Measurements from ENCODE around the gene ARHGEF4. TPM values are rescaled to one million over a fixed set of nuclear protein-coding genes. Genes with fewer than 3 reads are reported as not detected.

Gene ARHGEF4
- total RNA-seq, 1 experiment from 2014 or later = 12.6 TPM

- no CpG with 5 or more reads among the region's 1 CpG for WGBS (ENCODE audit: extremely low coverage, insufficient read length, low lambda C conversion rate)
These were observed 118.2 kb downstream of the ARHGEF4 start for GRCh38 chr2:130954873-130955272.

More at GRCh38 chr2:130954873-130955272, 118.2 kb downstream of the ARHGEF4 start:
- H2BK15ac ChIP-seq (ENCODE audit: low read depth, low read length) = no peak overlapping the region
- no peaks in the 10 kb centered on the region for H3K23me2 ChIP-seq (ENCODE audit: insufficient read length, low read depth, low read length, poor library complexity, severe bottlenecking)
- H2AK5ac ChIP-seq (ENCODE audit: insufficient read length, low read length) = no peak overlapping the region
- H2BK5ac ChIP-seq (ENCODE audit: insufficient read length, low read length) = no peak overlapping the region
- no peak overlapping the region for H3K23ac ChIP-seq (ENCODE audit: insufficient read length, low read depth, low read length)
- no peaks in the 10 kb centered on the region for H3K79me1 ChIP-seq (ENCODE audit: insufficient read depth, low read depth, low read length, poor library complexity, severe bottlenecking)
- H2AFZ ChIP-seq (ENCODE audit: low read length) = no peak overlapping the region
- no peak for DNase-seq
- no peak for TF ChIP-seq CTCF (conservative IDR thresholded peaks at IDR 0.05)
- Mint-ChIP-seq H3K4me3 (no peak overlapping the region), H3K27me3 (ENCODE audit: low read depth) (no peaks in the 10 kb centered on the region; the same call in none of the 2 replicates), H3K36me3 (ENCODE audit: insufficient read depth in 1 of 3, low read depth in 3 of 3) (peaks cover 0 to 6% (median 0%) of the 10 kb centered on the region in 3 experiments; a peak in 1 of 7 replicates), H3K27ac (no peak overlapping the region), H3K4me1 (peaks cover 0 to 5% of the 10 kb centered on the region in 2 experiments; a peak in 1 of 4 replicates), H3K9me3 (peaks cover 11 to 16% of the 10 kb centered on the region in 2 experiments; a peak in 4 of 5 replicates)
- no peak overlapping the region for H4K5ac ChIP-seq (ENCODE audit: insufficient read length, low read depth, low read length)
- H3K14ac ChIP-seq (ENCODE audit: insufficient read depth, low read length) = no peak overlapping the region
- no peak overlapping the region for H3K56ac ChIP-seq (ENCODE audit: insufficient read length, low read depth, low read length)
- H2BK120ac ChIP-seq (ENCODE audit: low read depth, low read length, poor library complexity, severe bottlenecking) = no peak overlapping the region
- no peak overlapping the region for H3K9ac ChIP-seq (ENCODE audit: extremely low read depth, insufficient read length, low read length)
- H4K20me1 ChIP-seq (ENCODE audit: control insufficient read depth, insufficient read depth, insufficient read length) = no peaks in the 10 kb centered on the region
- no peaks in the 10 kb centered on the region for H3K27me3 ChIP-seq (ENCODE audit: insufficient read depth, low read length)
- H3K9me3 ChIP-seq (ENCODE audit: control insufficient read depth, low read depth, low read length) = no peaks in the 10 kb centered on the region
- H3K4me2 ChIP-seq (ENCODE audit: insufficient read depth, insufficient read length, low read length) = no peak overlapping the region
- no peaks in the 10 kb centered on the region for H3K79me2 ChIP-seq (ENCODE audit: insufficient read depth, low read length)
- H2BK20ac ChIP-seq (ENCODE audit: low read depth, low read length, poor library complexity, severe bottlenecking) = no peak overlapping the region
- H3T11ph ChIP-seq (ENCODE audit: low read length) = no peak overlapping the region
- no peak overlapping the region for H4K8ac ChIP-seq (replicated peaks; ENCODE audit: insufficient read length, low read depth, low read length)
- H3K4ac ChIP-seq (ENCODE audit: low read depth, low read length) = no peak overlapping the region
- no peaks in the 10 kb centered on the region for H3K4me1 ChIP-seq (ENCODE audit: insufficient read depth, low read length)
- no peak overlapping the region for H2BK12ac ChIP-seq (ENCODE audit: insufficient read length, low read depth, low read length)
- H3K27ac ChIP-seq (ENCODE audit: insufficient read length, low read depth, low read length) = no peak overlapping the region
- no peak overlapping the region for H4K91ac ChIP-seq (ENCODE audit: insufficient read length, low read depth, low read length)
- H3K18ac ChIP-seq (ENCODE audit: insufficient read length, low read depth, low read length) = no peak overlapping the region
